ENCODE results near the gene PINLYP.

DNA sequence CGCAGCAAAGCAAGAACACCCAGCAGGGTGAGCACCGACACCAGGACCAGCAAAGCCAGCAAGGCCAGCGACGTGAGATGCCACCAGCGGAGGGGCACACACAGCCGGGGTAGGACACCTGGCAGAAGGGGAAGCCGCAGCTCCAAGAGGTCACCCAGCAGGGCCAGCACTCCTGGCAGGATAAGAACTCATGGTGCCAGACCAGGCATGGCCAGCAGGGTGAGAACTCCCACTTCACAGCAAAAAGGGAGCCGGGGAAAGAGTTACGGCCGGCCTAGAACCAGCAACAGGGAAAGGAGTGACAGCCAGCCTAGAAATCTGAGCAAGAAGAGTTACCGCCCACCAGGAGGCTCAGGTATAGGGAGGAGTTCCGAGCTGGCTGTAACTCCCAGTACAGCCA, 36.8 kb downstream of the PINLYP start:
- TF ChIP-seq, protein P1, sequence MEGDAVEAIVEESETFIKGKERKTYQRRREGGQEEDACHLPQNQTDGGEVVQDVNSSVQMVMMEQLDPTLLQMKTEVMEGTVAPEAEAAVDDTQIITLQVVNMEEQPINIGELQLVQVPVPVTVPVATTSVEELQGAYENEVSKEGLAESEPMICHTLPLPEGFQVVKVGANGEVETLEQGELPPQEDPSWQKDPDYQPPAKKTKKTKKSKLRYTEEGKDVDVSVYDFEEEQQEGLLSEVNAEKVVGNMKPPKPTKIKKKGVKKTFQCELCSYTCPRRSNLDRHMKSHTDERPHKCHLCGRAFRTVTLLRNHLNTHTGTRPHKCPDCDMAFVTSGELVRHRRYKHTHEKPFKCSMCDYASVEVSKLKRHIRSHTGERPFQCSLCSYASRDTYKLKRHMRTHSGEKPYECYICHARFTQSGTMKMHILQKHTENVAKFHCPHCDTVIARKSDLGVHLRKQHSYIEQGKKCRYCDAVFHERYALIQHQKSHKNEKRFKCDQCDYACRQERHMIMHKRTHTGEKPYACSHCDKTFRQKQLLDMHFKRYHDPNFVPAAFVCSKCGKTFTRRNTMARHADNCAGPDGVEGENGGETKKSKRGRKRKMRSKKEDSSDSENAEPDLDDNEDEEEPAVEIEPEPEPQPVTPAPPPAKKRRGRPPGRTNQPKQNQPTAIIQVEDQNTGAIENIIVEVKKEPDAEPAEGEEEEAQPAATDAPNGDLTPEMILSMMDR (conservative IDR thresholded peaks at IDR 0.05 in 1 of 2, IDR thresholded peaks at IDR 0.05 in 1 of 2; ENCODE audit: extremely low read depth in 1 of 2, insufficient read depth in 1 of 2, low read depth in 1 of 2, low read length in 2 of 2) = no peak
- no peak for TF ChIP-seq EZH2 (IDR thresholded peaks at IDR 0.05; ENCODE audit: borderline replicate concordance, low read length)

Data from mammary epithelial cell (primary cell).